Measurements from ENCODE around the gene SLFN13. TPM values are rescaled to one million over a fixed set of nuclear protein-coding genes. Genes with fewer than 3 reads are reported as not detected.

SLFN13 gene
- total and polyA plus RNA-seq, 4 donors = 5.2 to 39.1 (median 12.9) TPM

DNA sequence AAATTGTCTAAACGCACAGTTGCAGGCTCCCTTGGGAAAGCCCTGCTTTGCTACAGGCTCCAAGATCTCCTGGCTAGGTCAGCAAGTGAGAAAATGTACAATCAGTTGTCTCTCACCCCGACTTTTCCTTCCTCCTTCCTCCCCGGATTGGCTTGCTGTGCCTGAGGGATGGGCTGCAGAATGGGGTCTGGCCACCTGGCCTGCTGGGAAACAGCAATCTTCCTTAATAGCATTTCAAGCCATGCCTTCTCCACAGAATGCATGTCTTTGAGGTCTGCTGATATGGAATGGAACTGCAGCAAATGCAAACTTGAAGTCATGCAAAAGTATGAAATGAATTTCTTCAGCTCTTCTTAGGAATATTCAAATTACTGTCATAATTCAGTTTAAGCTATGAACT lies 42.9 kb upstream of the SLFN13 start:
- H3K9me3 ChIP-seq (ENCODE audit: control insufficient read depth in 4 of 4, insufficient read depth in 3 of 4, low read length in 3 of 4) = peaks cover 0 to 6% (median 0%) of the 10 kb centered on the region in 4 donors
- no peak overlapping the region for H3K4me3 ChIP-seq
- H3K36me3 ChIP-seq (ENCODE audit: control insufficient read depth in 4 of 4, insufficient read depth in 4 of 4, low read length in 4 of 4) = peaks cover 0 to 5% (median 0%) of the 10 kb centered on the region in 4 donors
- WGBS, 2 donors = 34 to 38% methylated on average over 3 of the region's 3 CpGs
- ATAC-seq (ENCODE audit: insufficient read depth, low FRiP score) (no peak), DNase-seq (no peak)
- TF ChIP-seq, protein P1, sequence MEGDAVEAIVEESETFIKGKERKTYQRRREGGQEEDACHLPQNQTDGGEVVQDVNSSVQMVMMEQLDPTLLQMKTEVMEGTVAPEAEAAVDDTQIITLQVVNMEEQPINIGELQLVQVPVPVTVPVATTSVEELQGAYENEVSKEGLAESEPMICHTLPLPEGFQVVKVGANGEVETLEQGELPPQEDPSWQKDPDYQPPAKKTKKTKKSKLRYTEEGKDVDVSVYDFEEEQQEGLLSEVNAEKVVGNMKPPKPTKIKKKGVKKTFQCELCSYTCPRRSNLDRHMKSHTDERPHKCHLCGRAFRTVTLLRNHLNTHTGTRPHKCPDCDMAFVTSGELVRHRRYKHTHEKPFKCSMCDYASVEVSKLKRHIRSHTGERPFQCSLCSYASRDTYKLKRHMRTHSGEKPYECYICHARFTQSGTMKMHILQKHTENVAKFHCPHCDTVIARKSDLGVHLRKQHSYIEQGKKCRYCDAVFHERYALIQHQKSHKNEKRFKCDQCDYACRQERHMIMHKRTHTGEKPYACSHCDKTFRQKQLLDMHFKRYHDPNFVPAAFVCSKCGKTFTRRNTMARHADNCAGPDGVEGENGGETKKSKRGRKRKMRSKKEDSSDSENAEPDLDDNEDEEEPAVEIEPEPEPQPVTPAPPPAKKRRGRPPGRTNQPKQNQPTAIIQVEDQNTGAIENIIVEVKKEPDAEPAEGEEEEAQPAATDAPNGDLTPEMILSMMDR (IDR thresholded peaks at IDR 0.05; ENCODE audit: control extremely low read depth, extremely low read depth) = no peak
- H3K9ac ChIP-seq (ENCODE audit: insufficient read depth in 1 of 2, low read length in 2 of 2) = no peak overlapping the region
- H3K27me3 ChIP-seq (ENCODE audit: control insufficient read depth in 3 of 3, insufficient read depth in 3 of 3, low read length in 2 of 3) = peaks cover 0 to 95% (median 34%) of the 10 kb centered on the region in 3 donors
- peaks cover 0 to 17% (median 0%) of the 10 kb centered on the region in 5 donors for H3K4me1 ChIP-seq (ENCODE audit: control insufficient read depth in 5 of 5, insufficient read depth in 5 of 5, low read length in 5 of 5)
- H3K27ac ChIP-seq (ENCODE audit: low read depth in 1 of 2, low read length in 1 of 2) = no peak overlapping the region

DNA sequence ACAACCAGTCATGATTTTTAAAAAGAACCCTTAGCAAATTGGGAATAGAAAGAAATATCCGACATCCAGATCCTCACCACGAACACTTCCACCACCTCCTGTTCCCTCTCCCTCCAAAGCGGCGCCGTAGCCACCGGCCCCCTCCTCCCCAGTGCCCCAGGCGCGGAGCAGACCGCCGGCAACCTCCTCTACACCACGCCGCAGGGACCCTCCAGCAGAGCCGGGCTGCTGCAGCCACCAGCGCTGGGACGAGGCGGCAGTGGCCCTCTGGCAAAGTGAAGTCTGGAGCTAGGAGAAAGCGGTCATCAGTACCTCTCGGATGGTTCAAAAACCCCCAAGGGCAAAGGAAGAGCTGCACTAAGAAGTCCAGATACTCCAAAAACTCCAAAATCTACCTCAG lies 41.4 kb upstream of the SLFN13 start:
- Histone ChIP-seq H3K9ac (ENCODE audit: insufficient read depth in 1 of 2, low read length in 2 of 2) (no peak overlapping the region), H3K27ac (ENCODE audit: low read depth in 1 of 2, low read length in 1 of 2) (no peak overlapping the region), H3K27me3 (ENCODE audit: control insufficient read depth in 3 of 3, insufficient read depth in 3 of 3, low read length in 2 of 3) (peaks cover 0 to 94% (median 25%) of the 10 kb centered on the region in 3 donors), H3K4me1 (ENCODE audit: control insufficient read depth in 5 of 5, insufficient read depth in 5 of 5, low read length in 5 of 5) (peaks cover 0 to 14% (median 0%) of the 10 kb centered on the region in 5 donors), H3K4me3 (no peak overlapping the region), H3K36me3 (ENCODE audit: control insufficient read depth in 4 of 4, insufficient read depth in 4 of 4, low read length in 4 of 4) (peaks cover 0 to 8% (median 0%) of the 10 kb centered on the region in 4 donors), H3K9me3 (ENCODE audit: control insufficient read depth in 4 of 4, insufficient read depth in 3 of 4, low read length in 3 of 4) (peaks cover 0 to 4% (median 0%) of the 10 kb centered on the region in 4 donors)
- TF ChIP-seq, protein P1 (IDR thresholded peaks at IDR 0.05; ENCODE audit: control extremely low read depth, extremely low read depth) = no peak
- ATAC-seq (ENCODE audit: insufficient read depth, low FRiP score) (no peak), DNase-seq (no peak)
- 10 to 43% methylated on average over 18 of the region's 18 CpGs for WGBS, 2 donors

DNA sequence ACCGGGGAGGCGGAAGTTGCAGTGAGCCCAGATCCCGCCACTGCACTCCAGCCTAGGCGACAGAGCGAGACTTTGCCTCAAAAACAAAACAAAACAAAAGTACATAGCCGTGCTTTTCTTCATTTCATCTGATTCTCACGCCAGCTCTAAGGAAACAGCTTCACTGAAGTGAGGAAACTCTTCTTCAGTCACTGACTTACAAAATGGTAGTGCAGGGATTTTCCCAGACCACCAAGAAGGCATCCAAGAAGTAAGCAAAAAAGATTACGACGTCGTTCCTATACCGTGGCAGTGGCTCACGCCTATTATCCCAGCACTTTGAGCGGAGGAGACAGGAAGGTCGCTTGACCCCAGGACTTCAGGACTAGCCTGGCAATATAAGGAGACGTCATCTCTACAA lies 40.4 kb upstream of the SLFN13 start:
- Histone ChIP-seq H3K9ac (ENCODE audit: insufficient read depth in 1 of 2, low read length in 2 of 2) (no peak overlapping the region), H3K36me3 (ENCODE audit: control insufficient read depth in 4 of 4, insufficient read depth in 4 of 4, low read length in 4 of 4) (peaks cover 0 to 8% (median 0%) of the 10 kb centered on the region in 4 donors), H3K4me1 (ENCODE audit: control insufficient read depth in 5 of 5, insufficient read depth in 5 of 5, low read length in 5 of 5) (peaks cover 0 to 14% (median 0%) of the 10 kb centered on the region in 5 donors), H3K4me3 (no peak overlapping the region), H3K27ac (ENCODE audit: low read depth in 1 of 2, low read length in 1 of 2) (no peak overlapping the region), H3K9me3 (ENCODE audit: control insufficient read depth in 4 of 4, insufficient read depth in 3 of 4, low read length in 3 of 4) (peaks cover 0 to 4% (median 0%) of the 10 kb centered on the region in 4 donors), H3K27me3 (ENCODE audit: control insufficient read depth in 3 of 3, insufficient read depth in 3 of 3, low read length in 2 of 3) (peaks cover 0 to 95% (median 22%) of the 10 kb centered on the region in 3 donors)
- TF ChIP-seq, protein P1 (IDR thresholded peaks at IDR 0.05; ENCODE audit: control extremely low read depth, extremely low read depth) = no peak
- DNase-seq (no peak), ATAC-seq (ENCODE audit: insufficient read depth, low FRiP score) (no peak)
- WGBS, 2 donors = 30 to 50% methylated on average over 15 of the region's 15 CpGs
